HG03095 (cell line): ENCODE measurements around the gene GRIN2A.

Experiments used
- ATAC-seq: cut with Tn5 transposase; IDR thresholded peaks from one replicate; pipeline ENCODE4 v1.9.1; 2021; ENCODE audit warnings: moderate library complexity; ENCODE audit not compliant: unreplicated experiment

The GRIN2A gene

GRCh38 chr16:10039220-10040096 lies 142.8 kb downstream of the GRIN2A start:
- ATAC-seq: no peak

GRCh38 chr16:10037751-10038150 lies 144.5 kb downstream of the GRIN2A start:
- no peak for ATAC-seq

- ATAC-seq: no peak
Measured at GRCh38 chr16:10036956-10037355, 145.3 kb downstream of the GRIN2A start.

GRCh38 chr16:10033556-10033955 lies 148.7 kb downstream of the GRIN2A start:
- ATAC-seq: no peak

GRCh38 chr16:10031955-10032354 lies 150.3 kb downstream of the GRIN2A start:
- ATAC-seq: no peak

- ATAC-seq: no peak
Measured at GRCh38 chr16:10031473-10031872, 150.8 kb downstream of the GRIN2A start.

GRCh38 chr16:10028644-10029043 lies 153.6 kb downstream of the GRIN2A start:
- no peak for ATAC-seq

- ATAC-seq: no peak
Measured at GRCh38 chr16:10027553-10027952, 154.7 kb downstream of the GRIN2A start.

- no peak for ATAC-seq
Measured at GRCh38 chr16:10026593-10026992, 155.6 kb downstream of the GRIN2A start.

- ATAC-seq: no peak
Measured at GRCh38 chr16:10022098-10022497, 160.1 kb downstream of the GRIN2A start.

- ATAC-seq: no peak
Measured at GRCh38 chr16:10020866-10021265, 161.4 kb downstream of the GRIN2A start.

- ATAC-seq: no peak
Measured at GRCh38 chr16:10016752-10017151, 165.5 kb downstream of the GRIN2A start.

GRCh38 chr16:10015397-10015796 lies 166.8 kb downstream of the GRIN2A start:
- no peak for ATAC-seq

GRCh38 chr16:10013774-10014173 lies 168.5 kb downstream of the GRIN2A start:
- no peak for ATAC-seq

GRCh38 chr16:10013364-10013763 lies 168.9 kb downstream of the GRIN2A start:
- ATAC-seq: no peak

- ATAC-seq: no peak
Measured at GRCh38 chr16:10009684-10010083, 172.5 kb downstream of the GRIN2A start.

- no peak for ATAC-seq
Measured at GRCh38 chr16:10003486-10003885, 178.7 kb downstream of the GRIN2A start.

- ATAC-seq: no peak
Measured at GRCh38 chr16:10001258-10001775, 180.9 kb downstream of the GRIN2A start.

GRCh38 chr16:9996221-9996620 lies 186.0 kb downstream of the GRIN2A start:
- ATAC-seq: no peak

GRCh38 chr16:9992441-9992840 lies 189.8 kb downstream of the GRIN2A start:
- no peak for ATAC-seq

- no peak for ATAC-seq
Measured at GRCh38 chr16:9980981-9981380, 201.2 kb downstream of the GRIN2A start.

GRCh38 chr16:9978160-9978725 lies 204.0 kb downstream of the GRIN2A start:
- no peak for ATAC-seq
